WTC11 (cell line): ENCODE measurements around the gene SH3PXD2A. TPM values are rescaled to one million over a fixed set of nuclear protein-coding genes. Genes with fewer than 3 reads are reported as not detected.

ENCODE experiments used
- ATAC-seq: fragments of 200-7000 bp; cut with Tn5 transposase; 2 replicates; pipeline ENCODE4 v1.10.0; 2021; ENCODE audit warnings: mild to moderate bottlenecking, moderate library complexity
- CTCF ChIA-PET: fragments of 300-600 bp; sonication (Branson Sonifier 250); formaldehyde crosslinking; loops from one replicate; lab custom pipeline; 2021; ENCODE audit warnings: antibody characterized with exemption; lab: Charles Lee
- POLR2A ChIA-PET: fragments of 350-600 bp; sonication (Branson Sonifier 250); formaldehyde crosslinking; loops from one replicate; lab custom pipeline; 2021; ENCODE audit warnings: antibody characterized with exemption; lab: Charles Lee
- DNase-seq: peaks from one replicate; pipeline ENCODE4 v3.0.0; 2021; ENCODE audit warnings: low spot score
- H3K27ac Mint-ChIP-seq: 2 replicates; pipeline ENCODE4 v1.8.0; 2021; ENCODE audit warnings: mixed read lengths
- H3K27me3 Mint-ChIP-seq: 2 replicates; pipeline ENCODE4 v1.8.0; 2021; ENCODE audit warnings: low read depth, mild to moderate bottlenecking, moderate library complexity, mixed read lengths
- H3K36me3 Mint-ChIP-seq: 2 replicates; pipeline ENCODE4 v1.8.0; 2021; ENCODE audit warnings: mixed read lengths
- H3K4me1 Mint-ChIP-seq: 2 replicates; pipeline ENCODE4 v1.8.0; 2022; ENCODE audit warnings: mixed read lengths
- H3K4me3 Mint-ChIP-seq: 2 replicates; pipeline ENCODE4 v1.8.0; 2021; ENCODE audit warnings: mild to moderate bottlenecking, moderate library complexity, mixed read lengths
- H3K9me3 Mint-ChIP-seq: 2 replicates; pipeline ENCODE4 v1.8.0; 2021; ENCODE audit warnings: mixed read lengths
- AR ChIP-seq: fragments of 250-450 bp; sonication (Bioruptor Pico); IDR thresholded peaks from 2 replicates; pipeline ENCODE4 v1.9.0; 2021; ENCODE audit warnings: mild to moderate bottlenecking
- ATF6 ChIP-seq: sonication (generic); formaldehyde crosslinking; IDR thresholded peaks from 2 replicates; pipeline ENCODE4 v1.8.1; 2023; ENCODE audit warnings: mild to moderate bottlenecking, missing genetic modification reagents
- CREB1 ChIP-seq: sonication (generic); formaldehyde crosslinking; IDR thresholded peaks from 2 replicates; pipeline ENCODE4 v1.8.0; 2023; ENCODE audit warnings: mild to moderate bottlenecking, missing genetic modification reagents
- CREM ChIP-seq: sonication (generic); formaldehyde crosslinking; IDR thresholded peaks from 2 replicates; pipeline ENCODE4 v1.8.1; 2022; ENCODE audit warnings: mild to moderate bottlenecking, missing genetic modification reagents, moderate library complexity
- CTCF ChIP-seq: fragments of 200-600 bp; IDR thresholded peaks from 2 replicates; pipeline ENCODE4 v1.8.0; 2022; ENCODE audit warnings: antibody characterized with exemption
- E2F4 ChIP-seq: sonication (generic); formaldehyde crosslinking; IDR thresholded peaks from 2 replicates; pipeline ENCODE4 v1.8.1; 2022; ENCODE audit warnings: low read depth, mild to moderate bottlenecking, moderate library complexity, missing genetic modification reagents, borderline replicate concordance
- ELF4 ChIP-seq: sonication (generic); formaldehyde crosslinking; IDR thresholded peaks from 2 replicates; pipeline ENCODE4 v1.8.1; 2022; ENCODE audit warnings: low read depth, mild to moderate bottlenecking, moderate library complexity, missing genetic modification reagents
- ERG ChIP-seq: fragments of 250-450 bp; sonication (Bioruptor Pico); IDR thresholded peaks from 2 replicates; pipeline ENCODE4 v1.8.0; 2021; ENCODE audit warnings: mild to moderate bottlenecking
- FOXP1 ChIP-seq: sonication (generic); formaldehyde crosslinking; IDR thresholded peaks from 2 replicates; pipeline ENCODE4 v1.8.0; 2022; ENCODE audit warnings: missing genetic modification reagents, mild to moderate bottlenecking, moderate library complexity, borderline replicate concordance
- FOXP4 ChIP-seq: sonication (generic); formaldehyde crosslinking; IDR thresholded peaks from 2 replicates; pipeline ENCODE4 v1.8.0; 2022; ENCODE audit warnings: mild to moderate bottlenecking, missing genetic modification reagents
- MLX ChIP-seq: sonication (generic); formaldehyde crosslinking; IDR thresholded peaks from 2 replicates; pipeline ENCODE4 v1.8.1; 2023; ENCODE audit warnings: mild to moderate bottlenecking, missing genetic modification reagents, moderate library complexity
- MXD4 ChIP-seq: fragments of 250-450 bp; sonication (Bioruptor Pico); IDR thresholded peaks from 2 replicates; pipeline ENCODE4 v1.8.0; 2021; ENCODE audit warnings: mild to moderate bottlenecking, moderate library complexity, borderline replicate concordance
- NR1H2 ChIP-seq: sonication (generic); formaldehyde crosslinking; IDR thresholded peaks from 2 replicates; pipeline ENCODE4 v1.9.0; 2021; ENCODE audit warnings: mild to moderate bottlenecking, moderate library complexity, missing genetic modification reagents
- ZNF263 ChIP-seq: sonication (generic); formaldehyde crosslinking; IDR thresholded peaks from 2 replicates; pipeline ENCODE4 v1.8.1; 2022; ENCODE audit warnings: low read depth, mild to moderate bottlenecking, moderate library complexity, missing genetic modification reagents
- ZNF425 ChIP-seq: fragments of 250-450 bp; sonication (Bioruptor Pico); conservative IDR thresholded peaks from 2 replicates; pipeline ENCODE4 v1.9.0; 2021; ENCODE audit warnings: mild to moderate bottlenecking
- ZNF512 ChIP-seq: sonication (generic); formaldehyde crosslinking; IDR thresholded peaks from 2 replicates; pipeline ENCODE4 v1.8.1; 2022; ENCODE audit warnings: missing genetic modification reagents, borderline replicate concordance
- ZNF671 ChIP-seq: fragments of 250-450 bp; sonication (Bioruptor Pico); IDR thresholded peaks from 2 replicates; pipeline ENCODE4 v1.8.0; 2021; ENCODE audit warnings: mild to moderate bottlenecking
- total RNA-seq: library from RNA; stranded (reverse); gene quantifications from 3 replicates; pipeline ENCODE4 v1.2.3, GENCODE V29; 2021

The SH3PXD2A gene
- total RNA-seq, 1 experiment from 2014 or later = 15.7 TPM

GRCh38 chr10:103582331-103583123 lies 272.8 kb downstream of the SH3PXD2A start:
- H3K27ac Mint-ChIP-seq = no peak overlapping the region
- POLR2A ChIA-PET = no interaction called here
- CTCF ChIA-PET = interaction anchor here (1.0 to 3.7 kb wide), 5 partner anchors 10 to 130 kb away, joined by 3 to 27 read pairs (median 5); partner anchors contain the start of gene NEURL1
- H3K27me3 Mint-ChIP-seq = peaks cover 38% of the 10 kb centered on the region
- DNase-seq = no peak
- no peak for TF ChIP-seq FOXP4 (CRISPR knock-in tag)
- TF ChIP-seq CREM (CRISPR knock-in tag) = no peak
- TF ChIP-seq ZNF263 (CRISPR knock-in tag) = no peak
- TF ChIP-seq ATF6 (CRISPR knock-in tag) = no peak
- TF ChIP-seq FOXP1 (CRISPR knock-in tag) = no peak
- no peak for TF ChIP-seq E2F4
- TF ChIP-seq MLX (CRISPR knock-in tag) = no peak
- TF ChIP-seq ERG (CRISPR knock-in tag) = no peak
- TF ChIP-seq ELF4 (CRISPR knock-in tag) = no peak
- TF ChIP-seq ZNF512 (CRISPR knock-in tag) = no peak
- no peak for TF ChIP-seq NR1H2
- TF ChIP-seq ZNF671 (CRISPR knock-in tag) = no peak
- H3K36me3 Mint-ChIP-seq = no peaks in the 10 kb centered on the region
- H3K4me1 Mint-ChIP-seq = 0 out of 2 replicates have a peak, but pooled peaks cover 2% of the 10 kb centered on the region
- no peak overlapping the region for H3K4me3 Mint-ChIP-seq
- no peak for ATAC-seq
- peaks cover 2% of the 10 kb centered on the region; the same call in 1 of the 2 replicates for H3K9me3 Mint-ChIP-seq

GRCh38 chr10:103581499-103581898 lies 273.9 kb downstream of the SH3PXD2A start:
- no peaks in the 10 kb centered on the region for H3K9me3 Mint-ChIP-seq
- CTCF ChIA-PET = interaction anchor here (1.7 to 3.7 kb wide), 6 partner anchors 11 to 131 kb away, joined by 4 to 27 read pairs (median 6); no protein-coding TSS in a partner anchor
- peaks cover 37% of the 10 kb centered on the region for H3K27me3 Mint-ChIP-seq
- POLR2A ChIA-PET = no interaction called here
- no peak overlapping the region for H3K27ac Mint-ChIP-seq
- H3K4me1 Mint-ChIP-seq = 0 out of 2 replicates have a peak, but pooled peaks cover 2% of the 10 kb centered on the region
- H3K36me3 Mint-ChIP-seq = no peaks in the 10 kb centered on the region
- DNase-seq (no peak), ATAC-seq (no peak)
- H3K4me3 Mint-ChIP-seq = no peak overlapping the region
- TF ChIP-seq CTCF (no peak), CREB1 (no peak), AR (CRISPR knock-in tag) (no peak), ZNF425 (CRISPR knock-in tag) (no peak), MXD4 (CRISPR knock-in tag) (no peak)
